NCI-H1092 (cell line): ENCODE measurements around the gene ALDH16A1.
"Not testable (repeated sequence)": the region's sequence is repeated elsewhere in the genome, so short reads cannot be mapped to it uniquely, and the experiment has no call there.

Source experiments
- DNase-seq: peaks from one replicate; lab custom pipeline; 2025; lab: John Stamatoyannopoulos, UW

The ALDH16A1 gene

GRCh38 chr19:49441210-49441959, 11.6 kb upstream of the ALDH16A1 start, which contains the start of gene SLC17A7:
Gene SLC17A7, minus strand, starts transcription at chr19:49441527. Its CDS starts 148 bp downstream, at chr19:49441379.
- no peak for DNase-seq

- no peak for DNase-seq
These were observed 11.1 kb upstream of the ALDH16A1 start for GRCh38 chr19:49441960-49442350.

- no peak for DNase-seq
These were observed 10.7 kb upstream of the ALDH16A1 start for GRCh38 chr19:49442354-49442753.

GRCh38 chr19:49442771-49443365, 10.2 kb upstream of the ALDH16A1 start:
- no peak for DNase-seq

GRCh38 chr19:49443366-49444099, 9.5 kb upstream of the ALDH16A1 start:
- peak; percentile 83 for DNase-seq

- DNase-seq: not testable (repeated sequence)
These were observed 8.8 kb upstream of the ALDH16A1 start for GRCh38 chr19:49444100-49444700.

- DNase-seq: no peak
These were observed 7.0 kb upstream of the ALDH16A1 start for GRCh38 chr19:49445997-49446396.

GRCh38 chr19:49447485-49448431, 5.3 kb upstream of the ALDH16A1 start:
- DNase-seq: no peak

GRCh38 chr19:49448432-49448786, 4.6 kb upstream of the ALDH16A1 start:
- no peak for DNase-seq

- no peak for DNase-seq
These were observed 2.6 kb upstream of the ALDH16A1 start for GRCh38 chr19:49450405-49450804.

GRCh38 chr19:49451430-49452181, 1.4 kb upstream of the ALDH16A1 start, which contains the start of gene PIH1D1:
Gene PIH1D1, minus strand, starts transcription at chr19:49451814. Its CDS starts 240 bp downstream, at chr19:49451574.
- DNase-seq: peak; percentile 98

- no peak for DNase-seq
These were observed 774 bp downstream of the ALDH16A1 start for GRCh38 chr19:49453757-49454240.

- DNase-seq: no peak
These were observed 2.7 kb downstream of the ALDH16A1 start for GRCh38 chr19:49455773-49456172.

GRCh38 chr19:49456326-49456725, 3.3 kb downstream of the ALDH16A1 start:
- DNase-seq: no peak

- no peak for DNase-seq
These were observed 5.5 kb downstream of the ALDH16A1 start for GRCh38 chr19:49458567-49458903.

GRCh38 chr19:49459388-49459787, 6.4 kb downstream of the ALDH16A1 start:
- no peak for DNase-seq

GRCh38 chr19:49461130-49461529, 8.1 kb downstream of the ALDH16A1 start:
- not testable (repeated sequence) for DNase-seq

- no peak for DNase-seq
These were observed 8.6 kb downstream of the ALDH16A1 start for GRCh38 chr19:49461656-49462055.

GRCh38 chr19:49462492-49462891, 9.5 kb downstream of the ALDH16A1 start:
- DNase-seq: no peak

GRCh38 chr19:49463960-49464740, 11.1 kb downstream of the ALDH16A1 start:
- DNase-seq: no peak
